CD4-positive, alpha-beta T cell treated with Interleukin-1 beta for 1 hour (primary cell): ENCODE measurements around the gene MTIF3.
A peak's percentile ranks its signal among the peaks of the same experiment; 100 is the strongest.

Experiments
- DNase-seq, 2 donors: peaks; one replicate each; pipeline ENCODE4 v3.0.0-alpha.2; 2020 to 2022

Gene MTIF3

GRCh38 chr13:27449936-27450828 is at the start of gene MTIF3:
MTIF3 (minus strand) TSS chr13:27450564; CDS start chr13:27440448, 10,116 bp downstream.
- peak; percentile 97 to 98 for DNase-seq

- no peak for DNase-seq
Measured at GRCh38 chr13:27497563-27498230, 47.3 kb upstream of the MTIF3 start.

- DNase-seq = no peak
Measured at GRCh38 chr13:27496536-27497273, 46.3 kb upstream of the MTIF3 start.

GRCh38 chr13:27496006-27496405 is 45.6 kb upstream of the MTIF3 start:
- DNase-seq = no peak

GRCh38 chr13:27495551-27495950 is 45.2 kb upstream of the MTIF3 start:
- DNase-seq = no peak

- no peak for DNase-seq
Measured at GRCh38 chr13:27493981-27494380, 43.6 kb upstream of the MTIF3 start.

GRCh38 chr13:27489456-27489855 is 39.1 kb upstream of the MTIF3 start:
- DNase-seq = no peak

- DNase-seq = no peak
Measured at GRCh38 chr13:27487776-27488175, 37.4 kb upstream of the MTIF3 start.

GRCh38 chr13:27483421-27483820 is 33.1 kb upstream of the MTIF3 start:
- DNase-seq = no peak

GRCh38 chr13:27482983-27483382 is 32.6 kb upstream of the MTIF3 start:
- DNase-seq = peak; percentile 25 to 74

GRCh38 chr13:27481766-27482165 is 31.4 kb upstream of the MTIF3 start:
- peak; percentile 7 to 15 for DNase-seq

- DNase-seq = peak in 1 of 2 donors; percentile 6
Measured at GRCh38 chr13:27476943-27477703, 26.8 kb upstream of the MTIF3 start.

- no peak for DNase-seq
Measured at GRCh38 chr13:27474751-27475268, 24.4 kb upstream of the MTIF3 start.

- no peak for DNase-seq
Measured at GRCh38 chr13:27472941-27473340, 22.6 kb upstream of the MTIF3 start.

GRCh38 chr13:27472441-27472840 is 22.1 kb upstream of the MTIF3 start:
- DNase-seq = no peak

- DNase-seq = no peak
Measured at GRCh38 chr13:27470075-27470820, 19.9 kb upstream of the MTIF3 start.

GRCh38 chr13:27466513-27466912 is 16.1 kb upstream of the MTIF3 start:
- no peak for DNase-seq

GRCh38 chr13:27465611-27466010 is 15.2 kb upstream of the MTIF3 start:
- no peak for DNase-seq

- no peak for DNase-seq
Measured at GRCh38 chr13:27463500-27463899, 13.1 kb upstream of the MTIF3 start.

- no peak for DNase-seq
Measured at GRCh38 chr13:27461940-27462584, 11.7 kb upstream of the MTIF3 start.

GRCh38 chr13:27455331-27455855 is 5.0 kb upstream of the MTIF3 start:
- DNase-seq = peak in 1 of 2 donors; percentile 26
